22Rv1 (cell line): Measurements from ENCODE around the gene PRSS23.

Experiments used
- CTCF ChIP-seq: fragments of 450-650 bp; IDR thresholded peaks from 2 replicates; pipeline ENCODE4 v1.5.1; 2017; ENCODE audit warnings: mild to moderate bottlenecking
- ZFX ChIP-seq: fragments of 450-650 bp; IDR thresholded peaks from 2 replicates; pipeline ENCODE4 v1.6.1; 2017; ENCODE audit warnings: antibody characterized with exemption, borderline replicate concordance

- TF ChIP-seq CTCF (no peak), ZFX (no peak)
Observed at GRCh38 chr11:86802146-86802545, 1.8 kb downstream of the PRSS23 start.
